ENCODE results near the gene POLR3B. TPM values are rescaled to one million over a fixed set of nuclear protein-coding genes. Genes with fewer than 3 reads are reported as not detected.

Gene POLR3B
- total RNA-seq, 1 experiment from 2014 or later = 10.7 TPM

GRCh38 chr12:106429043-106429552 lies 71.5 kb downstream of the POLR3B start:
- H3K9ac ChIP-seq (ENCODE audit: low read length) = no peak overlapping the region
- no peaks in the 10 kb centered on the region for H3K79me2 ChIP-seq (ENCODE audit: insufficient read depth, low read length)
- no peaks in the 10 kb centered on the region for H3K9me2 ChIP-seq (ENCODE audit: insufficient read depth)
- H3K4me1 ChIP-seq (ENCODE audit: control insufficient read depth in 1 of 2, insufficient read depth in 2 of 2, low read length in 2 of 2) = peaks cover 0 to 3% of the 10 kb centered on the region in 2 experiments; a peak in 1 of 4 replicates
- no peak overlapping the region for H3K27ac ChIP-seq (ENCODE audit: low read depth, low read length)
- no peak overlapping the region for H3K4me3 ChIP-seq (replicated peaks in 1 of 2; ENCODE audit: low read depth in 1 of 2, low read length in 2 of 2)
- no peaks in the 10 kb centered on the region for H4K20me1 ChIP-seq (ENCODE audit: insufficient read depth)
- intact Hi-C loops (cut with micrococcal nuclease) = no loop called here
- DNase-seq (ENCODE audit: low read depth, low spot score) = no peak
- no peaks in the 10 kb centered on the region for H3K9me3 ChIP-seq (ENCODE audit: control insufficient read depth in 1 of 2, insufficient read depth in 1 of 2, low read depth in 1 of 2, low read length in 2 of 2)
- BruUV-seq (replicated peaks) = no TSS peak
- H3K36me3 ChIP-seq (ENCODE audit: control insufficient read depth in 1 of 2, insufficient read depth in 2 of 2, low read length in 2 of 2) = no peaks in the 10 kb centered on the region; a peak in 1 of 4 replicates
- ChIA-PET CTCF (no interaction called here), POLR2A (no interaction called here), RAD21 (ENCODE audit: low non-redundant PET in 1 of 2, low total read pairs in 2 of 2, uncharacterized antibody in 2 of 2, unreplicated experiment in 2 of 2) (no interaction called here)
- H2AFZ ChIP-seq (ENCODE audit: low read depth, low read length, poor library complexity, severe bottlenecking) = no peak overlapping the region
- ATAC-seq = no peak
- no peaks in the 10 kb centered on the region for H3K27me3 ChIP-seq (ENCODE audit: insufficient read depth, low read length)
- TF ChIP-seq CBX3 (IDR thresholded peaks at IDR 0.05; ENCODE audit: low read depth) (no peak), EGR1 (IDR thresholded peaks at IDR 0.05; ENCODE audit: low read depth) (no peak), SRF (IDR thresholded peaks at IDR 0.05; ENCODE audit: low read depth) (no peak), SP1 (IDR thresholded peaks at IDR 0.05; ENCODE audit: low read depth) (no peak), EZH2 (IDR thresholded peaks at IDR 0.05) (no peak), TCF7L2 (IDR thresholded peaks at IDR 0.05; ENCODE audit: borderline replicate concordance, extremely low read depth, insufficient read depth, insufficient read length) (no peak), ELF1 (IDR thresholded peaks at IDR 0.05; ENCODE audit: borderline replicate concordance, low read depth) (no peak), SIN3A (IDR thresholded peaks at IDR 0.05; ENCODE audit: low read depth) (no peak), YY1 (IDR thresholded peaks at IDR 0.05; ENCODE audit: extremely low read depth, insufficient replicate concordance, low read depth, low read length) (no peak), CEBPB (IDR thresholded peaks at IDR 0.05; ENCODE audit: low read depth) (no peak), POLR2A (IDR thresholded peaks at IDR 0.05; ENCODE audit: borderline replicate concordance, extremely low read depth, insufficient read depth, insufficient read length) (no peak), ZNF274 (IDR thresholded peaks at IDR 0.05; ENCODE audit: low read depth, low read length) (no peak), FOSL1 (IDR thresholded peaks at IDR 0.05; ENCODE audit: low read depth) (no peak), CTCF (IDR thresholded peaks at IDR 0.05 in 2 of 3, conservative IDR thresholded peaks at IDR 0.05 in 1 of 3; ENCODE audit: borderline replicate concordance in 1 of 3, insufficient read depth in 1 of 3, low read depth in 2 of 3, low read length in 2 of 3) (no peak), POLR2AphosphoS5 (IDR thresholded peaks at IDR 0.05; ENCODE audit: low read depth, low read length) (no peak), MAX (IDR thresholded peaks at IDR 0.05) (no peak), JUND (IDR thresholded peaks at IDR 0.05) (no peak), RAD21 (IDR thresholded peaks at IDR 0.05; ENCODE audit: low read depth) (no peak), ATF3 (IDR thresholded peaks at IDR 0.05) (no peak)
- H3K4me2 ChIP-seq (ENCODE audit: low read length) = no peak overlapping the region

Measured in HCT116 (cell line).